H9 (cell line): ENCODE measurements around the gene SPNS3. TPM values are rescaled to one million over a fixed set of nuclear protein-coding genes. Genes with fewer than 3 reads are reported as not detected.

ENCODE experiments used
- DNase-seq: peaks from one replicate; pipeline ENCODE4 v3.0.0-alpha.2; 2017
- H2AFZ ChIP-seq: one replicate; pipeline ENCODE4 v1.6.1; 2013; ENCODE audit warnings: mild to moderate bottlenecking, low read length, control low read depth, moderate library complexity
- H2AK5ac ChIP-seq: 2 replicates; pipeline ENCODE4 v1.6.1; 2013; ENCODE audit warnings: low read length, control low read depth, mixed read lengths; ENCODE audit not compliant: insufficient read length
- H2BK120ac ChIP-seq: one replicate; pipeline ENCODE4 v1.6.1; 2013; ENCODE audit warnings: low read depth, mild to moderate bottlenecking, low read length, control low read depth, inconsistent platforms; ENCODE audit not compliant: poor library complexity, severe bottlenecking
- H2BK12ac ChIP-seq: 2 replicates; pipeline ENCODE4 v1.6.1; 2013; ENCODE audit warnings: low read length, control low read depth, mixed read lengths, low read depth; ENCODE audit not compliant: insufficient read length
- H2BK15ac ChIP-seq: 2 replicates; pipeline ENCODE4 v1.6.1; 2013; ENCODE audit warnings: low read depth, low read length, control low read depth
- H2BK20ac ChIP-seq: one replicate; pipeline ENCODE4 v1.6.1; 2013; ENCODE audit warnings: low read depth, mild to moderate bottlenecking, low read length, control low read depth, inconsistent platforms; ENCODE audit not compliant: poor library complexity, severe bottlenecking
- H2BK5ac ChIP-seq: 2 replicates; pipeline ENCODE4 v1.6.1; 2013; ENCODE audit warnings: low read length, control low read depth, mixed read lengths; ENCODE audit not compliant: insufficient read length
- H3K14ac ChIP-seq: 2 replicates; pipeline ENCODE4 v1.6.1; 2013; ENCODE audit warnings: low read length, control low read depth; ENCODE audit not compliant: insufficient read depth
- H3K18ac ChIP-seq: 2 replicates; pipeline ENCODE4 v1.6.1; 2013; ENCODE audit warnings: low read depth, mild to moderate bottlenecking, mixed read lengths, low read length, control low read depth; ENCODE audit not compliant: insufficient read length
- H3K23ac ChIP-seq: 2 replicates; pipeline ENCODE4 v1.6.1; 2013; ENCODE audit warnings: low read length, control low read depth, mixed read lengths, low read depth; ENCODE audit not compliant: insufficient read length
- H3K23me2 ChIP-seq: 2 replicates; pipeline ENCODE4 v1.6.1; 2013; ENCODE audit warnings: low read depth, mild to moderate bottlenecking, mixed read lengths, low read length, control low read depth; ENCODE audit not compliant: insufficient read length, poor library complexity, severe bottlenecking
- H3K27ac ChIP-seq: 2 replicates; pipeline ENCODE4 v1.5.1; 2013; ENCODE audit warnings: low read length, control low read depth, mixed read lengths, low read depth; ENCODE audit not compliant: insufficient read length
- H3K27me3 ChIP-seq: 2 replicates; pipeline ENCODE4 v1.6.1; 2013; ENCODE audit warnings: low read length, control low read depth, inconsistent platforms; ENCODE audit not compliant: insufficient read depth
- H3K4ac ChIP-seq: 2 replicates; pipeline ENCODE4 v1.6.1; 2013; ENCODE audit warnings: low read depth, mild to moderate bottlenecking, control low read depth, inconsistent platforms, low read length, moderate library complexity
- H3K4me1 ChIP-seq: 2 replicates; pipeline ENCODE4 v1.6.1; 2013; ENCODE audit warnings: low read length, control low read depth, inconsistent platforms; ENCODE audit not compliant: insufficient read depth
- H3K4me2 ChIP-seq: 2 replicates; pipeline ENCODE4 v1.6.1; 2013; ENCODE audit warnings: low read length, control low read depth, mixed read lengths; ENCODE audit not compliant: insufficient read length, insufficient read depth
- H3K56ac ChIP-seq: 2 replicates; pipeline ENCODE4 v1.6.1; 2013; ENCODE audit warnings: low read depth, mild to moderate bottlenecking, mixed read lengths, low read length, control low read depth; ENCODE audit not compliant: insufficient read length
- H3K79me1 ChIP-seq: 2 replicates; pipeline ENCODE4 v1.6.1; 2013; ENCODE audit warnings: low read depth, mild to moderate bottlenecking, moderate library complexity, low read length, control low read depth, inconsistent platforms; ENCODE audit not compliant: insufficient read depth, poor library complexity, severe bottlenecking
- H3K79me2 ChIP-seq: 2 replicates; pipeline ENCODE4 v1.6.1; 2013; ENCODE audit warnings: low read length, control low read depth, inconsistent platforms; ENCODE audit not compliant: insufficient read depth
- H3K9ac ChIP-seq: 2 replicates; pipeline ENCODE4 v1.6.1; 2013; ENCODE audit warnings: low read length, control low read depth, mixed read lengths; ENCODE audit not compliant: insufficient read length; ENCODE audit errors: extremely low read depth
- H3K9me3 ChIP-seq: one replicate; pipeline ENCODE4 v1.6.1; 2013; ENCODE audit warnings: low read depth, low read length, inconsistent platforms; ENCODE audit not compliant: control insufficient read depth
- H3T11ph ChIP-seq: one replicate; pipeline ENCODE4 v1.6.1; 2013; ENCODE audit warnings: mild to moderate bottlenecking, low read length, control low read depth, inconsistent platforms
- H4K20me1 ChIP-seq: one replicate; pipeline ENCODE4 v1.6.1; 2013; ENCODE audit not compliant: control insufficient read depth, insufficient read length, insufficient read depth
- H4K5ac ChIP-seq: 2 replicates; pipeline ENCODE4 v1.6.1; 2013; ENCODE audit warnings: low read depth, mild to moderate bottlenecking, mixed read lengths, low read length, control low read depth; ENCODE audit not compliant: insufficient read length
- H4K8ac ChIP-seq: replicated peaks from 2 replicates; pipeline ENCODE4 v1.6.1; 2013; ENCODE audit warnings: low read length, control low read depth, mixed read lengths, low read depth; ENCODE audit not compliant: insufficient read length
- H4K91ac ChIP-seq: 2 replicates; pipeline ENCODE4 v1.6.1; 2013; ENCODE audit warnings: low read depth, mild to moderate bottlenecking, moderate library complexity, mixed read lengths, low read length, control low read depth; ENCODE audit not compliant: insufficient read length
- H3K27ac Mint-ChIP-seq, 3 experiments: 2 replicates in 2 of 3; 3 replicates in 1 of 3; pipeline ENCODE4 v1.8.0; 2020 to 2021; ENCODE audit warnings: mixed read lengths in 3 of 3, mild to moderate bottlenecking in 1 of 3, moderate library complexity in 1 of 3
- H3K27me3 Mint-ChIP-seq: 2 replicates; pipeline ENCODE4 v1.8.0; 2021; ENCODE audit warnings: low read depth, mild to moderate bottlenecking, moderate library complexity, mixed read lengths
- H3K36me3 Mint-ChIP-seq, 3 experiments: 2 replicates in 2 of 3; 3 replicates in 1 of 3; pipeline ENCODE4 v1.8.0; 2020 to 2021; ENCODE audit warnings: low read depth in 3 of 3, mixed read lengths in 3 of 3; ENCODE audit not compliant: insufficient read depth in 1 of 3
- H3K4me1 Mint-ChIP-seq, 2 experiments: 2 replicates each; pipeline ENCODE4 v1.8.0; 2020; ENCODE audit warnings: mixed read lengths in 2 of 2
- H3K4me3 Mint-ChIP-seq, 2 experiments: 2 replicates in 1 of 2; 3 replicates in 1 of 2; pipeline ENCODE4 v1.8.0; 2020 to 2021; ENCODE audit warnings: mild to moderate bottlenecking in 2 of 2, mixed read lengths in 2 of 2, moderate library complexity in 1 of 2
- H3K9me3 Mint-ChIP-seq, 2 experiments: 2 replicates in 1 of 2; 3 replicates in 1 of 2; pipeline ENCODE4 v1.8.0; 2020; ENCODE audit warnings: mild to moderate bottlenecking in 2 of 2, mixed read lengths in 2 of 2, moderate library complexity in 1 of 2
- WGBS: extraction: QIAGEN DNeasy Blood & Tissue Kit; methylation state at CpG from one replicate; pipeline ENCODE4 v1.1.7; 2013; ENCODE audit warnings: missing lambda C conversion rate, low lambda C conversion rate, mixed read lengths; ENCODE audit not compliant: insufficient read length; ENCODE audit errors: extremely low coverage; 5-methylcytosine and 5-hydroxymethylcytosine counted together
- total RNA-seq: library from RNA; stranded (reverse); gene quantifications from 2 replicates; pipeline ENCODE4 v1.2.1, GENCODE V29; 2021
- TF ChIP-seq, protein P1 (sequence below): fragments of 200-600 bp; sonication (generic); conservative IDR thresholded peaks from 3 replicates; pipeline ENCODE4 v1.8.0; 2021; ENCODE audit warnings: antibody characterized with exemption, mild to moderate bottlenecking

SPNS3 gene
- total RNA-seq, 1 experiment from 2014 or later: not detected

DNA sequence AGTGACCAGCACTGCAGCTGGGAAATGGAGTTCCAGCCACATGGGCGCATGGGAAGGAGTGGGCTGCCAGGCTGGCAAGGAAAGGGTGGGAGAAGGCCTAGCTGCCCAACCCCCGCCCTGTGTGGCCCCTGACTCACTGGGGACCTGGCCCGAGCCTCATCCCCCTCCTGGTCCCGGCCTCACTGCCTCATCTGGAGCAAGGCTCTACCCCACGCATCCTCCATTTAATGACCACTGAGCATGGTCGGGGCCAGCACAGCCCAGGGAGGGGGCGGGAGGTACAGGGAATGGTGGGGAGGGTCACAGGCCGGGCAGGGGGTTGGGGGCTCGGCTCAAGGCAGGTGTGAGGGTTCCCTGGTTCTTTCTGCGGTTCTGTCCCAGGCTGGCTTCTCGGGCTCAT is 81.0 kb downstream of the SPNS3 start:
- Histone ChIP-seq H2BK5ac (no peak overlapping the region), H2AFZ (no peak overlapping the region), H3K23ac (no peak overlapping the region), H3K79me1 (no peaks in the 10 kb centered on the region), H4K8ac (no peak overlapping the region), H2AK5ac (no peak overlapping the region), H2BK120ac (no peak overlapping the region), H4K20me1 (no peaks in the 10 kb centered on the region), H2BK20ac (no peak overlapping the region), H3K4me1 (no peaks in the 10 kb centered on the region), H3K18ac (no peak overlapping the region), H3K23me2 (no peaks in the 10 kb centered on the region), H4K5ac (no peak overlapping the region), H2BK12ac (no peak overlapping the region), H3K9me3 (no peaks in the 10 kb centered on the region), H3K27me3 (no peaks in the 10 kb centered on the region), H3K9ac (no peak overlapping the region), H3K56ac (no peak overlapping the region), H3K79me2 (no peaks in the 10 kb centered on the region), H3K27ac (no peak overlapping the region), H3K4ac (no peak overlapping the region), H3K14ac (no peak overlapping the region), H3K4me2 (no peak overlapping the region), H2BK15ac (no peak overlapping the region), H3T11ph (no peak overlapping the region), H4K91ac (no peak overlapping the region)
- Mint-ChIP-seq H3K9me3 (no peaks in the 10 kb centered on the region; a peak in 1 of 5 replicates), H3K36me3 (no peaks in the 10 kb centered on the region), H3K27ac (no peak overlapping the region), H3K4me1 (peaks cover 7 to 22% of the 10 kb centered on the region in 2 experiments), H3K4me3 (no peak overlapping the region), H3K27me3 (peaks cover 28% of the 10 kb centered on the region)
- TF ChIP-seq, protein P1, sequence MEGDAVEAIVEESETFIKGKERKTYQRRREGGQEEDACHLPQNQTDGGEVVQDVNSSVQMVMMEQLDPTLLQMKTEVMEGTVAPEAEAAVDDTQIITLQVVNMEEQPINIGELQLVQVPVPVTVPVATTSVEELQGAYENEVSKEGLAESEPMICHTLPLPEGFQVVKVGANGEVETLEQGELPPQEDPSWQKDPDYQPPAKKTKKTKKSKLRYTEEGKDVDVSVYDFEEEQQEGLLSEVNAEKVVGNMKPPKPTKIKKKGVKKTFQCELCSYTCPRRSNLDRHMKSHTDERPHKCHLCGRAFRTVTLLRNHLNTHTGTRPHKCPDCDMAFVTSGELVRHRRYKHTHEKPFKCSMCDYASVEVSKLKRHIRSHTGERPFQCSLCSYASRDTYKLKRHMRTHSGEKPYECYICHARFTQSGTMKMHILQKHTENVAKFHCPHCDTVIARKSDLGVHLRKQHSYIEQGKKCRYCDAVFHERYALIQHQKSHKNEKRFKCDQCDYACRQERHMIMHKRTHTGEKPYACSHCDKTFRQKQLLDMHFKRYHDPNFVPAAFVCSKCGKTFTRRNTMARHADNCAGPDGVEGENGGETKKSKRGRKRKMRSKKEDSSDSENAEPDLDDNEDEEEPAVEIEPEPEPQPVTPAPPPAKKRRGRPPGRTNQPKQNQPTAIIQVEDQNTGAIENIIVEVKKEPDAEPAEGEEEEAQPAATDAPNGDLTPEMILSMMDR: no peak
- no peak for DNase-seq
- WGBS: no CpG with 5 or more reads among the region's 11 CpGs
